Spleen (tissue), 7 donors: ENCODE measurements around the gene TP53TG5.

ENCODE experiments used
- CTCF ChIP-seq, 11 experiments: fragments of 200-600 bp in 7 of 11; fragments of 450-650 bp in 4 of 11; sonication (generic) in 4 of 11; IDR thresholded peaks in 8 of 11; conservative IDR thresholded peaks in 3 of 11; 1 replicate in 7 of 11; 2 replicates in 4 of 11; pipeline versions ENCODE4 v1.4.0 to v1.8.0; 2016 to 2021; ENCODE audit warnings: antibody characterized with exemption in 11 of 11, inconsistent platforms in 4 of 11, mild to moderate bottlenecking in 1 of 11
- POLR2A ChIP-seq, 3 donors: fragments of 450-650 bp; IDR thresholded peaks; one replicate each; pipeline ENCODE4 v1.5.1; 2017; ENCODE audit warnings: antibody characterized with exemption in 3 of 3, mild to moderate bottlenecking in 1 of 3
- donor health status: DM: no; HTN: no; CAD: no; lungs with moderate emphysema.
- donor health status: DM: no; HTN: no; CAD: no.
- donor health status: DM: no; HTN: no; CAD: no.

- no peak for TF ChIP-seq CTCF (IDR thresholded peaks at IDR 0.05 in 8 of 11, conservative IDR thresholded peaks at IDR 0.05 in 3 of 11)
- no peak for TF ChIP-seq POLR2A (IDR thresholded peaks at IDR 0.05)
These were observed 31.3 kb downstream of the TP53TG5 start for GRCh38 chr20:45346851-45347250.
